Measurements from ENCODE around the gene TMEM18.

The TMEM18 gene

DNA sequence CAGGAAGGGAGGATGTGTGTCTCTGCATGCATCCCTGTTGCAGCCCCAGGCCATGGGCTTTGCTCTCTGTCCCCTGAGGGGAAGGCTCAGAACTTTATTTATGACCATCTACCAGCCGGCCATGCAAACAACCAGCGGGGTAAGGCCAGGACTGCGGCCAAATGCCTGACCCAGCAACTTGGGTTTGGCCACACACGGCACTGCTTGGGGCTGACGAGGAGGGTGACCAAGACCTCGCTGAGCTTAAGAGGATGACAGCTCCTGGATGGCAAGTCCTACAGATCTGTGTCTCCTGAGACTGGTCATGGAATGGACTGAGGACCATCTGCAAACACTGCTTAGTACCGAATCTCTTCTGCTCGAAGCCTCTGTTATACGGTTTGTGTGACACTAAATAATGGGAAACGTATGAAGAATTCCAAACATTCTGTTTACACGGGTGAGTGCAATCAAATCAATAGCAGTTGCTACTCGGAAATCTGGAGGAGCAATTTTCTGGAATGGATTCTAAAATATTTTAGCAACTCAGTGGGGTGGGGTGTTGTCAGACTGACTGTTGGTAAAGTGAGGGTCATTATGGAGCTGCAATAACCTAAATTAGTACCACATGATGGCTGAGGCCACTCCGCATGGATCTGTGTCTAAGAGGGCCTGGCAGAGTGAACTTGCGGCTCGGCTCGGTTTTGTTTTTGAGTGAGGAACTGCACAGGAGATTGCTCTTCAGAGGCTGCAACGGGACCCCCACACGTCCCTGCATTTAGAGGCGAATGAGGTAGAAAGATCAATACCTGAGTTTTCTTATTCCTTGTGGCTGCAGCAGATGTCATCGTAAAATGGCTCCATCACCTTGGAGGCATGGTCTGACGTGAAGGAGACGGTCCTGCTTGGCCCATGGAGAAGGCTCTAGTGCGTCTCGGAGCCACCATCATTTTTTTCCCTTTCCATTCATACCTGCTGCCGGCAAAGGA is 26.6 kb downstream of the TMEM18 start:
- no peak for DNase-seq

- no peak for DNase-seq
These were observed 27.5 kb downstream of the TMEM18 start for GRCh38 chr2:649426-650342.

GRCh38 chr2:648476-649424 is 28.5 kb downstream of the TMEM18 start:
- no peak for DNase-seq

DNA sequence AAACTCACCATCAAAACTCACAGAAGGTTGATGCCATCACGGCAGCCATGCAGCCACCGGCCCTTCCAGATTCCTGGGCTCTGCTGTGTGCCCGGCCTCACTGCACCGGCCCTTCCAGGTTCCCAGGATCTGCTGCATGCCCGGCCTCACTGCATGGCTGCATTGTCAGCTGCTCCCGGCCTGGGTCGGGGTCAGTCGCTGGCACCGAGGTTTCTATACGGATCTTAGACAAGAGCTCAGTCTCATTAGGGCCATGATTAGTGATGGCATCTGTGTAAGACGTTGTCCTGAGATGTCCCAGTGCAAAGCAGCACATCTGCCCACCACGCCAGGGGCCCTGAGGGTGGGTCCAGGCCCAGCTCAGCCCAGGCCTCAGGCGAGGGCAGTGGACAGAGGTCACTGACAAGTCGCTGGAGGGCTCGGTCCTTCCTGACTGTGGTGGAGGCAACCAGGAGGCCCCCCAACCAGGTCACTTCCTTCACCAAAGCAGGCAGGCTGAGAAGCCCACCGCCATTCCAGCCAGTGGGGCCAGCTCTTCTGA is 29.4 kb downstream of the TMEM18 start:
- DNase-seq: no peak

- no peak for DNase-seq
These were observed 30.1 kb downstream of the TMEM18 start for GRCh38 chr2:647003-647560.

- no peak for DNase-seq
These were observed 32.3 kb downstream of the TMEM18 start for GRCh38 chr2:644871-645270.

DNA sequence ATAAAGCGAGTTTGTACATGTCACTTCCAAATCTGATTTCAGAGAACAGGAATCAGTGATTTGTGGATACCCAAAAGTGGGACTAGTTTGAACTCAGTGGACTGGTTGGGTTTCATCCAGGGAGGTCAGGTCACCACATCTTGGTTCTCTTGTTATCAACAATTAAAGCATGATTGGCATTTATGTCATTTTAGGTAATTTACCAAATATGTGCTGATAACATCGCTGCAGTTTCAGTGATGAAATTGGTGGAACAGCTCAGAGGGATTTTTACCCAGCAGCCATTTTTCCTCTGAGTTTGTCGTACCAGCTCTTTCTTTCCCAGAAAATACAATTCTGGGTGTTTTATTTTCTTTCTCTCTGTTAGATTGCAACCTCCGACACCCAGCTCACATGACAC is 33.4 kb downstream of the TMEM18 start:
- DNase-seq: no peak

DNA sequence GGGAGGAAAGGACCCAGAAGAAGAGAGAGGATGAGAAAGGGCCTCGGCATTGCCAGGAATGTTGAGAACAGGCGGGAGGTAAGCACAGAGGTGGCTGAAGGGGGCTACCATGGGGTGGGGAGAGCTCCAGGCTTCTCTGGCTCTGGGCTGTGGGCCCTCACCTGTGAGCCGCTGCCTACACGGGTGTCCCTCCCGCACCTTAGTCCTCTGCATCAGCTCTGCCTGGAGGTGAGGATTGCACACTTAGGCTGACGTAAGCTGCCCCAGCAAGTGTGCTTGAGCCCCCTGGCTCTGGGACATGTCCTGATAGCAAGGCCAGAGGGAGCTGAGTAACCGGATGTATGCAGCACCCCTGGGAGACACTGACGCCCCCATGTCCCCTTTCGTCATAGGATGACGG is 33.9 kb downstream of the TMEM18 start:
- DNase-seq: no peak

DNA sequence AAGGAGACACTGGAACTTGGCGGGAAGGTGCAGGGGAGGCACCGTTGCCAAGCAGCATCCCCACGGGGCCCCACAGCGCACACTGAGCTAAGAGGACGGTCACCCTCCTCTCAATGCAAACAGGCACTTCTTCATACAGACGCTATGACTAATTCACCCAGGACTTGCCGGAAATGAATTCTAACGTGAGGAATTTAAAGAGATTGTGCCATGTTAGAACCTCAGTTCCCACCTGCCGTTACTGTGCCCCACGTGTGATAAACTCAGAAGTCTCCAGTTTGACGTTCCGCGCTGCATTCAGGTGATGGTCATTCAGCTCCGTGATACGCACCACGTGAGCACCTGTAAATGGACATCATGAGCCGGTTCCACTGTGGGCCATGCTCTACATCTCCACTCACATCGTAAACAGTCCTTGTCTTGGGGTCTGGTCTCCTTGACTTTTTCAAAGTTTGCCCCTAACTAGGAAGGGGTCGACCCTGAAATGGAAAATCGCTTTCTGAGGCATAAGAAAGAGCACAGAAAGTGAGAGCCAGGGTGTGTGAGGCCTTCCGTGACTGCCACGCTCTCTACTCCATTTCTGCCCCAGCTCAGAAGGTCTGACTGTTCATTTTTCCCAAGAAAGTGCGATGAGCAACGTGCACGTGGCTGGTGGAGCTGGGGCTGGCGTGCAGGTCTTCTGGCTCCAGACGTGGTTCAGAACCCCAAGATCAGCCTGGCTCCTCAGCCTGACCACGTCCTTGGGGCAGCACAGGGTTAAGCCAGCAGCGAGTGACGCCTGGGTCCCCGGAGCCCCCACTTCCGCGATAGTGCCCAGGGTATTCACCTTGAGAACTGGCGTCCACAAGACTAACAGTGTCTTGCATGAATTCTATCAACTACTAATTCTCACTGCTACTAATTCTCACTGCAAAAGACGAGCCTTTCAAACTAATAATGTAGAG is 35.1 kb downstream of the TMEM18 start:
- no peak for DNase-seq

DNA sequence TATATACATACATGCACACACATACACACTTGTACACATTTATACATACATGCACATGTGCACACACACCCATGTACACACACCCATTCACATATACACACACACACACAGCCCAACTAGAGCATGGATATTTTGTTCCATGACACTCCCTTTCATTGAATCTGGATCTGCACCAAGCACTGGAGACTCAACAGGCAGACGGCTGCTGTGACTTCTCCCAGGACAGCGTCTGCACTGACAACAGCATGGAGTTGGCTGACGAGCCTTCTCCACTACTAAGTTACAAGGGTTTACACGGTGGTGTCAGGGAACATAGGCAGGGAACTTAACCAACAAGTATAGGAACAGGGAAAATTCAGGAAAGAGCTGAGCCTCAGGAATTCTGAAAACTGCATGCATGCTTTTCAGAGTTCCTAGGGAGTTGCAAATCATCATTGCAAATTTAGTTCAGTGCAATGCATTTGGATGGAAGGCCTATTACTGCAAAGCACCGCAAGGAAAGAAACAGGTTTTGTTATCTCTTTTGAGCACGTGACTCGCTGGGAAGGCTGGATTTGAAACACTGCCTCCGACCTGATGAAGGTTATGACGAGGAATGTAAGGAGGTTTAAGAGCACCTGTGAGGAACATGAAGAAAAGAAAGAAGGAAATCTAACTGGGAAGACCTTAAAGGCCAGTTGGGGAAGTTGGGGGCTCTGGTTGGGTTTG is 35.9 kb downstream of the TMEM18 start:
- DNase-seq: no peak

- DNase-seq: no peak
These were observed 37.5 kb downstream of the TMEM18 start for GRCh38 chr2:639703-640102.

DNA sequence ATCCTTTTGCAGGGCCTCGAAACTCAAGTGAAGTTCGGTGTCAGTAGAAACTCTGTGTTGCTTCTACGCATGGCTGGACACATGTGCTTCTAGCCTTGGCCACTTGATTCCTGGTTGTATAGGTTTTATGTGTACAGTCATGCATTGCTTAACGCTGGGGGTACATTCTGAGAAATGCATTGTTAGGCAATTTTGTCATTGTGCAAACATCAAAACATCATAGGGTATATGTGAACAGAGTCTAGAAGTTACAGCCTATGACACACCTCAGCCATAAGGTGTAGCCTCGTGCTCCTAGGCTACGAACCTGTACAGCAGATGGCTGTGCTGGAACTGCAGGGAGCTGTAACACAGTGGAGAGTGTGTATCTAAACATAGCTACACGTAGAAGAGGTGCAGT is 39.4 kb downstream of the TMEM18 start:
- DNase-seq: no peak

DNA sequence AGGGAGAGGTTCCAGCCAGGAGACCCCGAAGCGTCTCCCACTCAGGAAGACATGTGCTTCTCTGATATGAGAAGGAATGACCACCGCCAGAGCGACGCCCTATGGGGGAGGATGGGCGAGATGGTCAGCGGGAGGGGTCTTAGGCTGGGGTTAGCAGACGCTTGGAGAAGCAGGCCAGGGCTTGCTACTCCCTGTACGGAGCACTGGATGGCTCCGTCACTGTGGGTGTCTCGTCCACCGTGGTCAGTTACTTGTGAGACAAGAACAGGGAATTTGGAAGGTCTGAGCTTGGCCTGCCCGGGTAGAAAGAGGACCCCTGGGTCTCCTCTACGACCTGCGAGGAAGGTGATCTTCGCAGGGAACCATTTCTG is 39.8 kb downstream of the TMEM18 start:
- no peak for DNase-seq

GRCh38 chr2:636641-637405 is 40.4 kb downstream of the TMEM18 start:
- peak; percentile 33 for DNase-seq

DNA sequence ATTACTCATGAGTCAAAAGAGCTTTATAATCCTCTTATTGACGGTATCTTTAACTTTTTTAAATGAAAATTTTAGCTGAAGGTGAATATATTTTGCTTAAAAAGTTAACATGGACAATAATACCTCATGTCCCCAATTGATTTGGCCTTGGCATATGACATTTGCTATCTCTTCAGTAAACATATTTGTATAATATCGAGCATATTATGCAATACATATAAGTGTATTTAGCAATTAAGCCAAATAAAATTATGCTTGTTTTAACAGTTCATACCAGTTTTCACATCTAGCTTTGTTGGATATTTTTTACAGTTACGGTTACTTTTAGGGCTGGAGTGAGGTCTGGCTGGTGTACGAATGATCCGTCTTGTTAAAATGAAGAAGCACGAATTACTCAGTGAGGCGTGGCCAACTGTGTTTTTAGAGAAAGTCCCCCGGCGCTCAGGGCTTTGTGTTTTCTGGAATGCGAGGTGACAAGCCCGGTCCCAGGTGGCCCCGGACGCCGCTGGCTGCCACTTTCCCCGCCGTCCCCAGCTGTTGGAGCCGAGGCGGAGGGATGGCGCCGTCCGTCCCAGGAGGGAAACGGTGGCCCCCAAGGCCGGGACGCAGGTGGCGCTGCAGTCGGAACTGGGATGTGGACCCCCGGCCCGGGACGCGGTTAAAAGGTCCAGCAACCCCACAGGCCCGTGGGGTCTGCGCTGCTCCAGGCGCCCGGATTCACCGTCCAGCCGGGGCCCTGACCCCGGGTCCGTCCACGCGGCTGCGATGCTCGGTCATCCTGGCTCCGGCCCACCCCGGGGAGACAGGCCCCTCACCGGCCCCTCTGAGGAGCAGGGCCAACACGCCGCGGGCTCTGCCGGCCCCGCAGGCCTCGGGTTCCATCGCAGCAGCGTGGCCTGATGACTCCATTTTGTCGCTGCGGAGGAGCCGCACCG is 41.3 kb downstream of the TMEM18 start:
- no peak for DNase-seq

DNA sequence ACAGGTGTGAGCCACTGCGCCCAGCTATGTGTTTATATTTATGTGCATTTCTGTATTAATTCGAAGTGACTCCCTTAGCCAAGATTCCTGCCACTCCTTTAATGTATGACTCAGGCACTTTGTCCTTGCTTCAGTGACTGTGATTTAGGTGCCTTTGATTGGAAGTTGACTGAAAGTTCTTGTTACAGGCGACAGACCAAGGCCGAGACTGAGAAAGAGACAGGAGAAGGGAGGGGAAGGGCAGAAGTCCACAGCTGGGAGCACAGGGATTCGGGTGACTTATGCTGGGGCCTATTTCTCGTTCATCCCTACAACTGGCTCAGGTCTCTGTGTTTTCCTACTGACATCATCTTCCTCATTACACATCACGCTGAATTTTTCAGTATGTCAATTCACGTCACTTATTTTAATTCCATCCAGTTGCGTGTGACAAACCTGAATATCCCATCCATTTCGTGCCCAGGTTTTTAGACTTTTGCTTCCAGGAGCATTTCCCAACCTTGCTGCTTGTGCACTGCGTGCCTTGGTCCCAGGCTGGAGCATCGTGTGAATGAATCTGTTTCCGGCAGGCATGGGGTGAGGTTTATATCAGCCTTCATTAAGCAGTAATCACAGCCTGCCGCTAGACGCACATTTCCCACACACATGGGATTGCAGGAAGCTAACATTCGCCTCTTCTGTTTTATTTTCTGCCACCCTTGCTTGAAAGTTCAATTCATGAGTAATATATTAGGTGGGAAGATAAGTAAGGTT is 42.4 kb downstream of the TMEM18 start:
- DNase-seq: no peak

DNA sequence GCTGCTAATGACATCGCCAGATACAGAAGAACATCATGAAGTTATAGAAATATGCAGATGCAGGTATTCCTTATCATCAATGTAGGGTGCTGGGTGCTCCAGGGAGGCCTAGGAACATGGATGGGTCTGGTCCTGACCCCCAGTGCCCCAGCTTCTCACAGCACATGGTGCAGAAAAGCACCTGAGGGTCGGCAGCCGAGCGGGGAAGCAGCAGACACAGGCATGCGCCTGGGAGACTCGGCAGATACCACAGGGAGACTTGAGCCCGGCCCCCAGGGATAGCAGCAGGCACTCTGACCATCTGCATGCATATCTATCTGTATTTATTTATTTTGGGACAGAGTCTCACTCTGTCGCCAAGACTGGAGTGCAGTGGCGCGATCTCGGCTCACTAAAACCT is 43.2 kb downstream of the TMEM18 start:
- no peak for DNase-seq

All from central memory CD4-positive, alpha-beta T cell (primary cell).